ENCODE measurements around the gene ZDHHC20. TPM values are rescaled to one million over a fixed set of nuclear protein-coding genes. Genes with fewer than 3 reads are reported as not detected.

ZDHHC20 gene
- total RNA-seq, 1 experiment from 2014 or later: 110 TPM

Other genes with a start within 250 kb of the ZDHHC20 start
- gene MICU2, start 144.9 kb upstream of the ZDHHC20 start, total RNA-seq (2021; ENCODE audit: unreplicated experiment): 41.0 TPM
- gene FGF9, start 211.8 kb upstream of the ZDHHC20 start, total RNA-seq (2021; ENCODE audit: unreplicated experiment): 1.5 TPM